Measurements from ENCODE around the gene RUBCN.
"Not testable (repeated sequence)": the region's sequence is repeated elsewhere in the genome, so short reads cannot be mapped to it uniquely, and the experiment has no call there.

RUBCN gene

DNA sequence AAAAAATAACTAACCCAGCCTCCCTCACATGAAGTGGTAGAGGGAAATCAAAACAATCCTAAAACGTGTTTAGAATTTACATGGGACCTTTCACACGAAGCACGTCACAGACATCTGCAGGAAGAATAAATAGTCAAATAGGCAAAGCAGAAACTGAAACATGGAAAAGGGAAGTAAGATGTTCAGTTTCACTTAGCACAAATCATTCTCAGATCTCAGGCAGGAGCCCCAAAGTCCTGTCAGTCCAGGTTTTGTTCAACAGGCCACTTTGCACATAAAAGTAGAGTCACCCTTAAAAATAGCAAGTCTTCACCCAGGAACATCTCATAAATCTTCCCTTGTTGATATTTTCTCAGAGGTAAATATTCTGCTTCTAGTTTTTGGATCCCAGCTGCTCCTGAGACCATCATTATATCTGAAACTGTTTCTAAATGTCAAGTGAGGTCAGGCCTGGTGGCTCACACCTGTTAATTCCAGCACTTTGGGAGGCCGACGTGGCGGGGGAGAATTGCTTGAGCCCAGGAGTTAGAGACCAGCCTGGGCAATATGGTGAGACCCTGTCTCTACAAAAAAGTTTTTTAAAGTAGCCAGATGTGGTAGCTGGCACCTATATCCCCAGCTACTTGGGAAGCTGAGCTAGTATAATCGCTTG, 1.9 kb downstream of the RUBCN start:
- peak; percentile 68 for DNase-seq (ENCODE audit: extremely low read depth, insufficient read length)
- TF ChIP-seq, protein P1, sequence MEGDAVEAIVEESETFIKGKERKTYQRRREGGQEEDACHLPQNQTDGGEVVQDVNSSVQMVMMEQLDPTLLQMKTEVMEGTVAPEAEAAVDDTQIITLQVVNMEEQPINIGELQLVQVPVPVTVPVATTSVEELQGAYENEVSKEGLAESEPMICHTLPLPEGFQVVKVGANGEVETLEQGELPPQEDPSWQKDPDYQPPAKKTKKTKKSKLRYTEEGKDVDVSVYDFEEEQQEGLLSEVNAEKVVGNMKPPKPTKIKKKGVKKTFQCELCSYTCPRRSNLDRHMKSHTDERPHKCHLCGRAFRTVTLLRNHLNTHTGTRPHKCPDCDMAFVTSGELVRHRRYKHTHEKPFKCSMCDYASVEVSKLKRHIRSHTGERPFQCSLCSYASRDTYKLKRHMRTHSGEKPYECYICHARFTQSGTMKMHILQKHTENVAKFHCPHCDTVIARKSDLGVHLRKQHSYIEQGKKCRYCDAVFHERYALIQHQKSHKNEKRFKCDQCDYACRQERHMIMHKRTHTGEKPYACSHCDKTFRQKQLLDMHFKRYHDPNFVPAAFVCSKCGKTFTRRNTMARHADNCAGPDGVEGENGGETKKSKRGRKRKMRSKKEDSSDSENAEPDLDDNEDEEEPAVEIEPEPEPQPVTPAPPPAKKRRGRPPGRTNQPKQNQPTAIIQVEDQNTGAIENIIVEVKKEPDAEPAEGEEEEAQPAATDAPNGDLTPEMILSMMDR (IDR thresholded peaks at IDR 0.05; ENCODE audit: insufficient read depth, low read length, poor library complexity, severe bottlenecking), result no peak
- Histone ChIP-seq H3K36me3 (ENCODE audit: control insufficient read depth, insufficient read depth, low read length) (no peaks in the 10 kb centered on the region), H3K27me3 (replicated peaks; ENCODE audit: control insufficient read depth, insufficient read depth, low read length) (no peaks in the 10 kb centered on the region), H3K4me3 (replicated peaks; ENCODE audit: low read depth, low read length) (peak overlapping the region; percentile 98)

DNA sequence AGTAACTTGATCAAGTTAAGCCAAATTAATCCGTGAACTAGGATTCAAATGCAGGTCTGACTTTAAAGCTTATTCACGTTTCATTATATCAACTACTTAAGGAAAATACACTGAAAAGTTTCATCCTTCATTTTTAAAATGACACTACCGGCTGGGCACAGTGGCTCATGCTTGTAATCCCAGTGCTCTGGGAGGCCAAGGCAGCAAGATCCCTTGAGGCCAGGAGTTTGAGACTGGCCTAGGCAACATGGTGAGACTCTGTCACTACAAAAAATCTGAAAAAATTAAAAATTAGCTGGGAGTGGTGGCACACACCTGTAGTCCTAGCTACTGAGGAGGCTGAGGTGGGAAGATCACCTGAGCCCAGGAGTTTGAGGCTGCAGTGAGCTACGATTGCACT, 3.7 kb downstream of the RUBCN start:
- TF ChIP-seq, protein P1 (IDR thresholded peaks at IDR 0.05; ENCODE audit: insufficient read depth, low read length, poor library complexity, severe bottlenecking), result no peak
- DNase-seq (ENCODE audit: extremely low read depth, insufficient read length), result no peak
- Histone ChIP-seq H3K36me3 (ENCODE audit: control insufficient read depth, insufficient read depth, low read length) (peaks cover 1% of the 10 kb centered on the region; the same call in 1 of the 2 replicates), H3K27me3 (replicated peaks; ENCODE audit: control insufficient read depth, insufficient read depth, low read length) (no peaks in the 10 kb centered on the region), H3K4me3 (replicated peaks; ENCODE audit: low read depth, low read length) (no peak overlapping the region)

DNA sequence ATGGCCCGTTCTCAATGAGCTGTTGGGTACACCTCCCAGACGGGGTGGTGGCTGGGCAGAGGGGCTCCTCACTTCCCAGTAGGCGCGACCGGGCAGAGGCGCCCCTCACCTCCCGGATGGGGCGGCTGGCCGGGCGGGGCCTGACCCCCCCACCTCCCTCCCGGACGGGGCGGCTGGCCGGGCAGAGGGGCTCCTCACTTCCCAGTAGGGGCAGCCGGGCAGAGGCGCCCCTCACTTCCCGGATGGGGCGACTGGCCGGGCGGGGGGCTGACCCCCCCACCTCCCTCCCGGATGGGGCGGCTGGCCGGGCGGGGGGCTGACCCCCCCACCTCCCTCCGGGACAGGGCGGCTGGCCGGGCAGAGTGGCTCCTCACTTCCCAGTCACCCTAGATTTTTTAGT, 5.2 kb downstream of the RUBCN start:
- not testable (repeated sequence) for H3K27me3 ChIP-seq (replicated peaks; ENCODE audit: control insufficient read depth, insufficient read depth, low read length); DNase-seq (ENCODE audit: extremely low read depth, insufficient read length); H3K4me3 ChIP-seq (replicated peaks; ENCODE audit: low read depth, low read length); H3K36me3 ChIP-seq (ENCODE audit: control insufficient read depth, insufficient read depth, low read length)

DNA sequence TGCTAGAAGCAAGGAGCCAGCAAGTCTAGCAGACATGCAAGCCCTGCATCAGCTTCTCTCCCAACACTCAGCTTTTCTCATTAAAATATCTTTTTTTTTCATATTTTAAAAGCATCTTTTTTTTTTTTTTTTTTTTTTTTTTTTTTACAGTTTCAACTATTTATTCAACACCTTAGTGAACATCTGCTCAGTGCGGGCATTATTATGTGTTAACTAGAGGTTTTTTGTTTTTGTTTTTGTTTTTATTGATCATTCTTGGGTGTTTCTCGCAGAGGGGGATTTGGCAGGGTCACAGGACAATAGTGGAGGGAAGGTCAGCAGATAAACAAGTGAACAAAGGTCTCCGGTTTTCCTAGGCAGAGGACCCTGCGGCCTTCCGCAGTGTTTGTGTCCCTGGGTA, 5.9 kb downstream of the RUBCN start:
- DNase-seq (ENCODE audit: extremely low read depth, insufficient read length); H3K36me3 ChIP-seq (ENCODE audit: control insufficient read depth, insufficient read depth, low read length); H3K4me3 ChIP-seq (replicated peaks; ENCODE audit: low read depth, low read length); H3K27me3 ChIP-seq (replicated peaks; ENCODE audit: control insufficient read depth, insufficient read depth, low read length): not testable (repeated sequence)

DNA sequence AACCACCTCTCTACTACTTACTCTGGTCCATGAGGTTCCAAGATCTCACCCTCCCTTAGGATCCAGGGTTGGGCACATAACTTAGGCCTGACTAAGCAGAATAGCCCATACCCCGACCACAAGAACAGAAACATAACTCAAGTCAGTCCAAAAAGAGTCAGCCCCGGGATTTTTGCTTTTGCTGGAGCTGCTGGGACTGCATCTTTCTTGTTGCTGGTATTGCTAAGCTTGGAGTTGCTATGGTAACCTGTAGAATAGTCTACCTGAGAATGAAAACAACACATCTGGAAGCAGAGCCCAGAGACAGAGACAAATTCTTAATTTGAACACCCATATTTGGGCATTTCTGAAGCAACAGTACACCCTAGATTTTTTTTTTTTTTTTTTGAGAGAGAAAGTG, 6.5 kb downstream of the RUBCN start:
- peak; percentile 52 for DNase-seq (ENCODE audit: extremely low read depth, insufficient read length)

DNA sequence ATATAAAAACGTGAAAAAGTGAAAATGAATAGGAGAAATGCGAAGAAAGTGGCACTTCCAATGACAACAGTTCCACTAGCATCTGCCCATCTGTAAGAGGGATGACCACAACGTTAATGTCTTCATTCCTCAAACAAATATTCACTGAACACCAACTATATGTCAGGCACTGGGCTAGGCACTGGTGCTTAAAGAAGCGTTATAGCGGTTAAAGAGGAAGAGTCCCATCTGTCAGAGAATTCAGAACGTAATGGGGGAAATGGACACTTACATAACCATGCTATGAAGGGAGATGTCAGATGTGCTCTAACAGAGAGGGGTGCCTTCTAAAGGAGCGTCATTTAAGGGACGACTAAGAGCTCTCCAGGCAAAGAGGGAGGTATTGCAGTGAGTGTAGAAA, 8.2 kb downstream of the RUBCN start:
- Histone ChIP-seq H3K27me3 (replicated peaks; ENCODE audit: control insufficient read depth, insufficient read depth, low read length) (no peaks in the 10 kb centered on the region), H3K4me3 (replicated peaks; ENCODE audit: low read depth, low read length) (no peak overlapping the region), H3K36me3 (ENCODE audit: control insufficient read depth, insufficient read depth, low read length) (peaks cover 3% of the 10 kb centered on the region)
- TF ChIP-seq, protein P1 (IDR thresholded peaks at IDR 0.05; ENCODE audit: insufficient read depth, low read length, poor library complexity, severe bottlenecking), result no peak
- DNase-seq (ENCODE audit: extremely low read depth, insufficient read length), result no peak

More for the DNA sequence above, 6.5 kb downstream of the RUBCN start:
- TF ChIP-seq, protein P1 (IDR thresholded peaks at IDR 0.05; ENCODE audit: insufficient read depth, low read length, poor library complexity, severe bottlenecking), result no peak
- Histone ChIP-seq H3K4me3 (replicated peaks; ENCODE audit: low read depth, low read length) (no peak overlapping the region), H3K27me3 (replicated peaks; ENCODE audit: control insufficient read depth, insufficient read depth, low read length) (no peaks in the 10 kb centered on the region), H3K36me3 (ENCODE audit: control insufficient read depth, insufficient read depth, low read length) (peaks cover 3% of the 10 kb centered on the region)

DNA sequence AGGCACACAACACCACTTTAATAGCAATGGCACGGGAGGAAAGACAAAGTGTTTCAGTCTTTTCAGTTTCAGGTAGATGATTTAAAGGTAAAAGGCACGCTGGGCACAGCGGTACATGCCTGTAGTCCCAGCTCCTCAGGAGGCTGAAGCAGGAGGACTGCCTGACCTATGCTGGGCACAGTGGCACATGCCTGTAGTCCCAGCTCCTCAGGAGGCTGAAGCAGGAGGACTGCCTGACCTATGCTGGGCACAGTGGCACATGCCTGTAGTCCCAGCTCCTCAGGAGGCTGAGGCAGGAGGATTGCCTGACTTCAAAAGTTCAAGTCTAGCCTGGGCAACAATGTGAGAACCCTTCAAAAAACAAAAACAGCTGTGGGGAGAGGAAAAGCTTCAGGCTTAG, 8.8 kb downstream of the RUBCN start:
- H3K27me3 ChIP-seq (replicated peaks; ENCODE audit: control insufficient read depth, insufficient read depth, low read length); DNase-seq (ENCODE audit: extremely low read depth, insufficient read length); H3K4me3 ChIP-seq (replicated peaks; ENCODE audit: low read depth, low read length); H3K36me3 ChIP-seq (ENCODE audit: control insufficient read depth, insufficient read depth, low read length): not testable (repeated sequence)
